Activated CD4-positive, alpha-beta T cell treated with anti-CD3 and anti-CD28 coated beads, Interleukin-2, Interleukin-4, amounts not matched to agents 100 ng/mL and 50 ng/mL, durations not matched to agents 16 hours and 8 hours (primary cell): Measurements from ENCODE around the gene ZNF200.
"Not testable (repeated sequence)": the region's sequence is repeated elsewhere in the genome, so short reads cannot be mapped to it uniquely, and the experiment has no call there.

Experiments
- DNase-seq: peaks from one replicate; pipeline ENCODE4 v3.0.0-alpha.2; 2020; ENCODE audit warnings: low spot score

Gene ZNF200

GRCh38 chr16:3234857-3235561 is at the start of gene ZNF200:
ZNF200 (minus strand) TSS chr16:3235158; CDS start chr16:3233755, 1,403 bp downstream.
- DNase-seq: peak; percentile 95

- DNase-seq: no peak
These were observed 48.8 kb upstream of the ZNF200 start for GRCh38 chr16:3283543-3284447.

DNA sequence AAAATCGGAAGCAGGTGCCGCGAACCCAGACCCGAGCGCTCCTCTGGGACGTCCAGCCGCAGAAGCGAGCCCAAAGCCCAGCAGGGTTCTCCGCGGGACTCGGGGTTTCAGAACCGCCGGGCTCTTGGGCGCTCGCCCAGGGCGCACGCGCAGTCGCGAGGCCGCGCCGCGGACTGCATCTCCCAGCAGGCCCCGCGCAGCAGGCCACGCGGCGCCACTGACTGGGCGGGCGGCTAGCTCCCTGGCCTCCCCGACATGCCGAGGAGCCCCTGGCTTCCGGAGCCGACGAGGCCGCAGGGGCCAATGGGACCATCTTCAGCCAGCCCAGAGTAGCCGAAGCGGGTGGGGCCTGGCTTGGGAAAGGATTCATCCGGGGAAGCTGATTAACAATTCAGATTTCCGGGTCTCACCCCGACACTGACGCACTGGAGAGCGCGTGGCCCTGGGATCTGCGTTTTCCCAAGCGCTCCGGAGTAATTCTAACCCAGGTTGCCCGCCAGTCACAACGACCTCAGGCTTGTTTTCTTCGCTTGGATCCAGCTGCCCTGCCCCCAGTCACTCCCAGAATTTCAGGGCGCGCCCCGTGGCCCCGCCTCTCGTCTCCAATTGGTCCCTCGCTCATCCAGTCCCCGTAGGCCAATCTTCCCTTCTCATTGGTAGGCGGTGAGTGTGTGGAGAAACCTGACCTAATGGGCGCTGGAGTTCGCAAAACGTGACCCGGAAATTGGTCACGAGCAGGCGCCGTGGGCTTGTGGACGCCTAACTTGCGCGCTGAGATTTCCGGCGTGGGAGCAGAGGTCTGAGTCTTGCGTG is 48.0 kb upstream of the ZNF200 start, which contains the start of gene ZNF263:
Gene ZNF263, plus strand, starts transcription at position 762 of the 813 bp plus-strand sequence. CDS start 328 bp downstream, outside the sequence.
- DNase-seq: peak; percentile 97

- DNase-seq: no peak
These were observed 47.3 kb upstream of the ZNF200 start for GRCh38 chr16:3282103-3282729.

- no peak for DNase-seq
These were observed 46.4 kb upstream of the ZNF200 start for GRCh38 chr16:3281222-3281820.

DNA sequence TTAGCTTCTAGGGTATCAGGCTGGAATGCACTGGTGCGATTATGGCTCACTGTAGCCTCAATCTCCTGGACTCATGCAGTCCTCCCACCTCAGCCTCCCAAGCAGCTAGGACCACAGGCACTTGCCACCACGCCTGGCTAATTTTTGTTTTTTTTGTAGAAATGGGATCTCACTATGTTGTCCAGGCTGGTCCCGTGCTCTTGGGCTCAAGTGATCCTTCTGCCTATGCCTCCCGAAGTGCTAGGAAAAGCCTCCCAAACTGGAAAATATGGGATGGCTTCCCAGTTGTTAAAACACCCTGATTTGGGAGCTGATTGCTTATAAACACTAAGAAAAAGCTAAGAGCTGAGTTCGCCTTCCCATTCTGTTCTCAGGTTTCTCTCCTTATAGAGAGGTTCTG is 41.7 kb upstream of the ZNF200 start:
- no peak for DNase-seq

DNA sequence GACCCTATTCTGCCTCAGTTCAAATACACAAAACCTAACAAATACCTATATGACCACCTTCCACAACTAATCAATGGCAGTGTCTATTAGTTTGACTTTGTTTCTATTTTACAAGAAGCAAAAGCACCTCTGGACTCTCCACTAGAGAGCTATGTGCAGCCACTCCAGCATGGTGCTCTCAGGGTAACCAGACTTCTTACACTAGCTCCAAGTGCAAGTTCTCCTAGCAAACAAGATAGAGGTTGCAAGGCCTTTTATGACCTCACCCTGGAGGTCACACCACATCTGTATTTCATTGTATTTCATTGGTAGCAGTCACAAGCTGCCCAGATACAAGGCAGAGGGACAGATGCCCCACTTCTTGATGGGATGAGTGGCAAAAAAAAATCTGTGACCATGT is 40.0 kb upstream of the ZNF200 start:
- no peak for DNase-seq

- DNase-seq: no peak
These were observed 39.5 kb upstream of the ZNF200 start for GRCh38 chr16:3274490-3274889.

- not testable (repeated sequence) for DNase-seq
These were observed 36.3 kb upstream of the ZNF200 start for GRCh38 chr16:3271281-3271680.

DNA sequence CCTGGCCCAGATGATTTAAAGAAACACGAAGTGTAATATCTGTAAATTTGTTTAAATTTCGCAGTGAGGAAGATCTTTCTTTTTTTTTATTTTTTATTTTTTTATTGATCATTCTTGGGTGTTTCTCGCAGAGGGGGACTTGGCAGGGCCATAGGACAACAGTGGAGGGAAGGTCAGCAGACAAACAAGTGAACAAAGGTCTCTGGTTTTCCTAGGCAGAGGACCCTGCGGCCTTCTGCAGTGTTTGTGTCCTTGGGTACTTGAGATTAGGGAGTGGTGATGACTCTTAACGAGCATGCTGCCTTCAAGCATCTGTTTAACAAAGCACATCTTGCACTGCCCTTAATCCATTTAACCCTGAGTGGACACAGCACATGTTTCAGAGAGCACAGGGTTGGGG is 35.8 kb upstream of the ZNF200 start:
- not testable (repeated sequence) for DNase-seq

- DNase-seq: no peak
These were observed 33.3 kb upstream of the ZNF200 start for GRCh38 chr16:3268294-3268693.

DNA sequence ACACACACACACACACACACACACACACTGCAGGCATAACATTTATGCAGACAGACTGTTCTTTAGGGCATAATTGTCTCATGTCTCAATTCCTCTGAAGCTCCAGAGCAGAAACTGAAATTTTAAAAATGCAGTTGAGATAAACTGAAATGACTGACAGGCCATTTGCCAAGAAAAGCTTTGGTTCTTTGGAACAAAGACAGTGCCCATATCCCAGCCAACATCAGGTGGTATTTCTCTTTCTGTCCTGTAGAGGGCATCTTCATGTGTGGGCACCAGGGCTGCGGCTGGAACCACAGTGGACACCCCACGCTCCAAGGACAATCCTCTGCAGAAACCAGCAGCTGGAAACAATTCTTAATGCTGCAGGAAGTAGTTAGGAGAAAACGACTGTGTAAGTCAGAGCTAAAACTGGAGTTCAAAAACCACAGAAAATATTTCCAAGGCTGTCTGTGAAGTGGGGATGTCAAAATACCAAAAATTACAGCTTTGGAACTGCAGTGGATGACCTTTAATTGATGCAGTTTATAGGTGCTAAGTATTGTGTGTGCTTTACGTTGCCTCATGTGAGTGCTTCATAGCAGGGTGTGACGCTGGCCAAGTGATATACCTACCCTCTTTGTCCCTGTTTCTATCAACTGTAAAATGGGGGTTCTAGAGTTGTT is 32.0 kb upstream of the ZNF200 start:
- no peak for DNase-seq

DNA sequence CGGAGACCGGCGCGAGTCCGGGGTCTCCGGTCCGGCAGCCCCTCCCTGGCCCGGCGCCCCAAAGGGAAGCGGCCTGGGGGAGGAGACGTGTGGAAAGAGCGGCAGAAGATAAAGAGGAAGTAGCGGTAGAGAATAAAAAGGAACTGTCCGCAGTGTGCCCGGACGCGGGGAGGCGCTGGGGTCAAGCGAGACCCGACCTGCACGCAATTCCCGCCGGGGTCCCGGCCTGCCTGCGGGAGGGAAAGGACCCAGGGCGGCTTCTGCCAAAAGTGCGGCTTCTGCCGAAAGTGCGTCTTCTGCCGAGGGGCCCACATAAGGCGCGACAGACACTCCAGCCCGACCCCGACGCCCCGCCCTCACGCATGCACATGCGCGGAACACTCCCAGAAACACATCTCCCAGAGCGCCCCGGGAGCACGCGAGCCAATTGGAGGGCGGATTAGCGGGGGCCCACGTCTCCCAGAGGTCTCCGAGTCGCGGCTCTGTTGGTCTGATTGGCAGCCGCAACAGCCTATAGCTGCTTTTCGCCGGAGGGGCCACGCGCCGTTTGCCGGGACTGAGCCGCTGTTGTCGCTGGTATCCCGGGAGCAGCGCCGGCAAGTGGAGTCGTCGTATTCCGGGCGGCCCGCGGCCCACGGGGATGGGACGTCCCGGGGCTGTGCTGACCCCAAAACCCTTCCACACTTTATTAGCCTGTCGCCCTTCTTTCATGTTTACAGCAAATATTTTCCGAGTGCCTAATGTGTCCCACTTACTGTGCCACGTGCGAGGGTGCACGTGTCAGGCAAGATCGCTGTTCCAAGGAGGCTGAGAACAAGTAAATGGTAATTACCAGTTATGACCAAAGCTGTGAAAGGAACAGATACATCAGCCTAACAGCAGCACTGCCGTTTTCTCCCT is 29.4 kb upstream of the ZNF200 start:
- DNase-seq: peak; percentile 98

DNA sequence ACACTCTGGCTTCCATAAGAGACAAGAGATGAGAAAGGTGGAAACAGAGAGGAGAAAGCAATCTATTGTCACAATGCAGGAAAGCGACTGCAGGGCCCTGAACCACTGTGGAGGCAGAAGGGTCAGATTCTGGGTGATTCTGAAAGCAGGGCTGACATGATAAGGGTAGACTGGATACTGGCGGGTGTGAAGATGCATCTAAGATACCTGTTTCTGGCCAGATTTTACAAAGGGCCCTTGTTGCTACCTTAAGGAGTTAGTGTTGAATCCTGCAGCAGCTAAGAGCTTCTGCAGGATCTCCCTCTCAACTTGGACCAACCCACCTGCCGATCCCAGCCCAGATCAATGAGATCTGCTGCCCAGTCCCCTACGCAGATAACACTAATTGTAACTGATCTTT is 27.6 kb upstream of the ZNF200 start:
- DNase-seq: no peak

GRCh38 chr16:3259836-3260235 is 24.9 kb upstream of the ZNF200 start:
- no peak for DNase-seq

DNA sequence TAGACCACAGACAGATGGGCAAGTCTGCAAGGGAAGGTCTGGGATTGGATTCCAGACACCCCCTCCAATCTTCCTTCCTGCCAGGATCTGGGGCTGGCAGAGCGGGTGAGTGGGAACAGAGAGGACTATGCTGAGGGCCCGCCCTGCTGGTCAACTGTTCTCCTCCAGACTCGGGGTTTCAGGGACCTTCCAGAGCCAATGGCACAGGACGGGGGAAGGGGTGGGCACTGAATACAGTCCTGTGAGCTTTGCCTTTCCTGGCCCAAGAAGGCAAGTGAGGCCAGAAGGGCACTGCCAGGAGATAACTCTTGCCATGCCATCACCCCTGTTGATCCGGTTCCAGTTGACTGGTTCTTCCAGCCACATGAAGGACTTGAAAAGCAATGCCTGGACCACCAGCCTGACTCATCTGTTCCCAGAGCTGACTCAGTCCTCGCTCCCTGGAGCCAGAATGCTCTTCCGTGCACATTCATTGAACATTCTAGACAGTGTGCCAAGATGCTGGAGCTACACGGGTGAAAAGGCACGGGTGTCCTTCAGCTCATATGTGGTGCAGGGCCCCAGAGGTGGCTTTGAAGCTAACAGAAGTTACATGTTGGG is 22.0 kb upstream of the ZNF200 start:
- no peak for DNase-seq

DNA sequence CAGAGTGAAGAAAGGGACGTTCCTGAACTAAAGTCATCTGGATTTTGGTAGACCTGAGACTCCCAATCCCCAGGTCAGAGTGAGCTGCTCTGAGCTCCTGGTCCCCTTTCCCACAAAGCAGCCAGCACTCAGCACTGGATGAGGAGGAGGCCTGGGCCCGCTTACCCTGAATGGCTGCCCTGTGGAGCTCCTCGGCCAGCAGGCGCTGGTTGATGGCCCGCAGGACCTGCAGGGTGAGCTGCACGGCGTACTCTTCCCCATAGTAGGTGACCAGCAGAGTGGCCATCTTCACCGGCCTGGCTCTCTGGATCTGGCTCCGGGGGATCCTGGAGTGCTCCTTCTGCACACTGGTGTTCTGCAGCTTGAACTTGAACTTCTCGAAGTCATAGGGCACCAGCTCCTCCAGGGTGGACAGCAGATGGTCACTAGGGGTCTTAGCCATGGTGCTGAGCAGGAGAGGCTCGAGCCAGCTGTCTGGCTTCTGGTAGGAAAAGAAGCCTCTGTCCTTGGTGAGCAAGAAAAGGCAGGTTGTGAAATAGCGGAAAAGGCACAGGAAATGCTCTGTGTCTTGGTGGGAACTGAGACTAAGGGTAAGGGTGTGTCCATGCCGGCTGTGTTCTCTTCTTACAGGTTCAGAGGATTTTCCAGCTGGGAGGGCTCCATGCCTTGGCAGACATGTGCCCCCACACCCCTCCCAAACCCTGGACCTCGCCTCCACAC is 21.3 kb upstream of the ZNF200 start, which contains the start of gene MEFV:
Gene MEFV, minus strand, starts transcription at position 488 of the 720 bp plus-strand sequence. Its CDS starts 46 bp downstream, at position 442.
- no peak for DNase-seq

- DNase-seq: no peak
These were observed 19.4 kb upstream of the ZNF200 start for GRCh38 chr16:3254309-3254708.
